ENCODE results near the gene PRKCD. TPM values are rescaled to one million over a fixed set of nuclear protein-coding genes. Genes with fewer than 3 reads are reported as not detected.

The PRKCD gene
- total and polyA plus RNA-seq, 2 of the 4 experiments (the other 2 are of a cell fraction), result 4.3 to 19.0 TPM

DNA sequence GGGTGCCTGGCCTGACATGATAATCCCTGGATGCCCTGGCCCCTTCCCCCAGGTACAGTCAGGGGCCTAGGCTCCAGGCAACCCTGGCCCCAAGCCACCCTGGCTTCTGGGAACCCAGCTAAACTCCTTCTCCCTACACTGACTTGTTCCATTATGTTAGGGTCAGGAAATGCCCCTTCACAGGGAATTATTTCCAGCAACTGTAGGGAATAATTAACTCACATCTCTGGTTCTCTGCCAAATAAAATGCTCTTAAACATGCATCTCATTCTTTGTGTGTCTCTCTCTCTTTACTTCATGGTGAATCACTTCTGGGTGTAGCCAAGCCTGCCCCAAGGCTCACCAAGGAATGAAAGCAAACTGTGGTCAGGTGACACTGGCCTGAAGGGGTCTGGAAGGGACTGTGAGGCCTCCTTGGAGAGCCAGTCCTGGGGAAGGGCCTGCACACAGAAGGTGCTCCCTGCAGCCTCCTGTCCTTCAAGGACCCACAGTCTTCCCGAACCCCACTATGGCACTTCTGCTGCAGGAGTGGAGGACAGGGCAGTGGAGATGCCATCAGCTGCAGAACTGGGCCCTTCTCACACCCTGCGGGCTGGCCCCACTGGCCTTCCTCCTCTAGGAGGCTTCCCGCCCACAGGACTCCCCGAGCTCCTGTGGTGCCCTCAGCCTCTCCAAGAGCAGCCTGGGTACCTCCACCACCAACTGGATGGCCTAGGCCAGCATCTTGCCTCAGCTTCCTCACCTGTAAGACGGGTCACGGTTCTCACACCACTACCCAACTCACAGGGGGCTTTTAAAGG is 77.2 kb downstream of the PRKCD start (continued):
- TF ChIP-seq, protein P1, sequence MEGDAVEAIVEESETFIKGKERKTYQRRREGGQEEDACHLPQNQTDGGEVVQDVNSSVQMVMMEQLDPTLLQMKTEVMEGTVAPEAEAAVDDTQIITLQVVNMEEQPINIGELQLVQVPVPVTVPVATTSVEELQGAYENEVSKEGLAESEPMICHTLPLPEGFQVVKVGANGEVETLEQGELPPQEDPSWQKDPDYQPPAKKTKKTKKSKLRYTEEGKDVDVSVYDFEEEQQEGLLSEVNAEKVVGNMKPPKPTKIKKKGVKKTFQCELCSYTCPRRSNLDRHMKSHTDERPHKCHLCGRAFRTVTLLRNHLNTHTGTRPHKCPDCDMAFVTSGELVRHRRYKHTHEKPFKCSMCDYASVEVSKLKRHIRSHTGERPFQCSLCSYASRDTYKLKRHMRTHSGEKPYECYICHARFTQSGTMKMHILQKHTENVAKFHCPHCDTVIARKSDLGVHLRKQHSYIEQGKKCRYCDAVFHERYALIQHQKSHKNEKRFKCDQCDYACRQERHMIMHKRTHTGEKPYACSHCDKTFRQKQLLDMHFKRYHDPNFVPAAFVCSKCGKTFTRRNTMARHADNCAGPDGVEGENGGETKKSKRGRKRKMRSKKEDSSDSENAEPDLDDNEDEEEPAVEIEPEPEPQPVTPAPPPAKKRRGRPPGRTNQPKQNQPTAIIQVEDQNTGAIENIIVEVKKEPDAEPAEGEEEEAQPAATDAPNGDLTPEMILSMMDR (conservative IDR thresholded peaks at IDR 0.05; ENCODE audit: low read depth, low read length), result no peak
- TF ChIP-seq MAFK (IDR thresholded peaks at IDR 0.05; ENCODE audit: low read depth, low read length), result no peak

DNA sequence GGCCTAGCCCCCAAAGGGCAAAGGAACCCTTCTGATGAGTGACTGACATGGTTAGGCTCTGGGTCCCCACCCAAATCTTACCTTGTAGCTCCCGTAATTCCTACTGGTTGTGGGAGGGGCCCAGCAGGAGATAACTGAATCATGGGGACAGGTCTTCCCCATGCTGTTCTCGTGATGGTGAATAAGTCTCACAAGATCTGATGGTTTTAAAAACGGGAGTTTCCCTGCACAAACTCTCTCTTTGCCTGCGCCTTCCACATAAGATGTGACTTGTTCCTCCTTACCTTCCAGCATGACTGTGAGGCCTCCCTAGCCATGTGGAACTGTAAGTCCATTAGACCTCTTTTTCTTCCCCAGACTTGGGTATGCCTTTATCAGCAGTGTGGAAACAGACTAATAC is 77.9 kb downstream of the PRKCD start:
- H3K27ac ChIP-seq (ENCODE audit: insufficient read depth, low read length), result peak overlapping the region; percentile 76
- H3K4me2 ChIP-seq (ENCODE audit: low read depth, low read length), result no peak overlapping the region
- H2BK5ac ChIP-seq (ENCODE audit: low read depth, low read length, poor library complexity, severe bottlenecking), result peak overlapping the region; percentile 75
- peaks cover 34 to 88% of the 10 kb centered on the region in 2 experiments for H3K79me1 ChIP-seq (ENCODE audit: low read depth in 1 of 2, low read length in 2 of 2)
- TF ChIP-seq, protein P1 (conservative IDR thresholded peaks at IDR 0.05; ENCODE audit: low read depth, low read length), result no peak
- TF ChIP-seq, protein P2, sequence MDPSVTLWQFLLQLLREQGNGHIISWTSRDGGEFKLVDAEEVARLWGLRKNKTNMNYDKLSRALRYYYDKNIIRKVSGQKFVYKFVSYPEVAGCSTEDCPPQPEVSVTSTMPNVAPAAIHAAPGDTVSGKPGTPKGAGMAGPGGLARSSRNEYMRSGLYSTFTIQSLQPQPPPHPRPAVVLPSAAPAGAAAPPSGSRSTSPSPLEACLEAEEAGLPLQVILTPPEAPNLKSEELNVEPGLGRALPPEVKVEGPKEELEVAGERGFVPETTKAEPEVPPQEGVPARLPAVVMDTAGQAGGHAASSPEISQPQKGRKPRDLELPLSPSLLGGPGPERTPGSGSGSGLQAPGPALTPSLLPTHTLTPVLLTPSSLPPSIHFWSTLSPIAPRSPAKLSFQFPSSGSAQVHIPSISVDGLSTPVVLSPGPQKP (IDR thresholded peaks at IDR 0.05; ENCODE audit: borderline replicate concordance, low read depth, low read length), result no peak
- no peak for TF ChIP-seq MAFK (IDR thresholded peaks at IDR 0.05; ENCODE audit: low read depth, low read length)
- no peak for TF ChIP-seq BHLHE40 (IDR thresholded peaks at IDR 0.05; ENCODE audit: low read depth, low read length)
- TF ChIP-seq NFE2L2 (IDR thresholded peaks at IDR 0.05; ENCODE audit: low read depth, low read length), result no peak
- no peak overlapping the region for H3K4me3 ChIP-seq (ENCODE audit: insufficient read depth, low read depth, low read length)
- peak overlapping the region; percentile 82 for H2AK5ac ChIP-seq (ENCODE audit: low read depth, low read length)
- peak overlapping the region; percentile 25 for H4K5ac ChIP-seq (ENCODE audit: low read depth, low read length)
- TSS peak; percentile 46 for BruUV-seq (replicated peaks)
- CTCF ChIA-PET, result no interaction called here
- intact Hi-C loops (cut with micrococcal nuclease) (loop anchor here (2.0 kb wide), 1 partner anchor 16 kb away; no protein-coding TSS in a partner anchor), dilution Hi-C loops (cut with HindIII; ENCODE audit: low sequenced_read_pairs, unreplicated experiment) (no loop called here), in situ Hi-C loops (cut with MboI; ENCODE audit: low sequenced_read_pairs) (no loop called here)
- H3K14ac ChIP-seq (replicated peaks; ENCODE audit: low read depth, low read length), result peak overlapping the region; percentile 82
- peak overlapping the region; percentile 1 for H2AK9ac ChIP-seq (replicated peaks; ENCODE audit: low read depth, low read length, poor library complexity)
- ATAC-seq (ENCODE audit: low read depth) (no peak), DNase-seq (no peak)
- H3K36me3 ChIP-seq (ENCODE audit: control insufficient read depth, insufficient read depth, low read length), result peaks cover 76% of the 10 kb centered on the region
- 72% methylated on average over 2 of the region's 4 CpGs; no CpG with 5 or more reads in 1 of the 2 experiments for WGBS, 2 experiments (ENCODE audit: extremely low coverage in 2 of 2, insufficient read length in 1 of 2)
- no peaks in the 10 kb centered on the region for H3K27me3 ChIP-seq (ENCODE audit: control insufficient read depth, insufficient read depth, low read length)
- peaks cover 52% of the 10 kb centered on the region for H4K20me1 ChIP-seq (ENCODE audit: insufficient read depth, low read length)
- H4K91ac ChIP-seq (ENCODE audit: insufficient read depth, low read depth, low read length), result peak overlapping the region; percentile 40
- peak overlapping the region; percentile 57; the same call in 2 of the 3 replicates for H2BK15ac ChIP-seq (ENCODE audit: low read depth, low read length)
- peak overlapping the region; percentile 78 for H2BK20ac ChIP-seq (ENCODE audit: low read depth, low read length)
- H4K8ac ChIP-seq (ENCODE audit: low read depth in 2 of 2, low read length in 2 of 2), result peak overlapping the region in 1 of 2 experiments; percentile 78; a peak in 2 of 4 replicates
- H2AFZ ChIP-seq (replicated peaks; ENCODE audit: low read length, poor library complexity), result no peak overlapping the region
- H2BK120ac ChIP-seq (ENCODE audit: low read depth, low read length), result peak overlapping the region; percentile 53
- H3K18ac ChIP-seq (ENCODE audit: low read depth, low read length), result peak overlapping the region; percentile 29; the same call in 1 of the 2 replicates
- peak overlapping the region; percentile 52; the same call in 1 of the 2 replicates for H3K23ac ChIP-seq (ENCODE audit: low read depth, low read length)
- H3K4ac ChIP-seq (ENCODE audit: low read depth, low read length), result peak overlapping the region; percentile 59
- H3K9me3 ChIP-seq (ENCODE audit: control insufficient read depth, insufficient read depth, low read length), result no peaks in the 10 kb centered on the region
- peaks cover 37% of the 10 kb centered on the region for H3K4me1 ChIP-seq (ENCODE audit: control insufficient read depth, insufficient read depth, low read length)
- H3K9ac ChIP-seq (ENCODE audit: low read depth, low read length), result no peak overlapping the region
- POLR2A ChIA-PET (ENCODE audit: unreplicated experiment), result no interaction called here
- peaks cover 31% of the 10 kb centered on the region for H3K9me1 ChIP-seq (ENCODE audit: insufficient read depth, low read length)
- no peak overlapping the region; the same call in 1 of the 2 replicates for H3K56ac ChIP-seq (ENCODE audit: extremely low read depth, insufficient read depth, low read length)

Data from IMR-90 (cell line).